Measurements from ENCODE around the gene RPS6KB1.
"Not testable (repeated sequence)": the region's sequence is repeated elsewhere in the genome, so short reads cannot be mapped to it uniquely, and the experiment has no call there.

Gene RPS6KB1

GRCh38 chr17:59892924-59893675 lies at the start of gene RPS6KB1, which contains the start of gene TUBD1:
TSS of gene RPS6KB1 (plus strand) at chr17:59893121. CDS start at chr17:59893185, 64 bp downstream.
TSS of gene TUBD1 (minus strand) at chr17:59892943. CDS start at chr17:59891002, 1,941 bp downstream.
- H3K9me3 Mint-ChIP-seq: no peaks in the 10 kb centered on the region
- no peaks in the 10 kb centered on the region for H3K27me3 Mint-ChIP-seq
- H3K4me3 Mint-ChIP-seq: peak within 1 kb of the TSS; percentile 99
- peak within 1 kb of the TSS; percentile 99 for H3K27ac Mint-ChIP-seq
- peaks cover 13% of the 10 kb centered on the region for H3K36me3 Mint-ChIP-seq
- peaks cover 65% of the 10 kb centered on the region for H3K4me1 Mint-ChIP-seq

- Mint-ChIP-seq H3K27ac (peak overlapping the region; percentile 95), H3K4me1 (peaks cover 73% of the 10 kb centered on the region), H3K27me3 (no peaks in the 10 kb centered on the region), H3K9me3 (no peaks in the 10 kb centered on the region), H3K4me3 (peak overlapping the region; percentile 85), H3K36me3 (peaks cover 25% of the 10 kb centered on the region)
Observed at GRCh38 chr17:59844884-59845594, 47.9 kb upstream of the RPS6KB1 start.

- Mint-ChIP-seq H3K36me3 (peaks cover 18% of the 10 kb centered on the region), H3K4me1 (peaks cover 69% of the 10 kb centered on the region), H3K9me3 (no peaks in the 10 kb centered on the region), H3K4me3 (peak overlapping the region; percentile 85), H3K27ac (peak overlapping the region; percentile 95), H3K27me3 (no peaks in the 10 kb centered on the region)
Observed at GRCh38 chr17:59845595-59846393, 47.1 kb upstream of the RPS6KB1 start.

GRCh38 chr17:59846394-59847165 lies 46.3 kb upstream of the RPS6KB1 start:
- H3K4me1 Mint-ChIP-seq: peaks cover 64% of the 10 kb centered on the region
- H3K9me3 Mint-ChIP-seq: no peaks in the 10 kb centered on the region
- peak overlapping the region; percentile 85 for H3K4me3 Mint-ChIP-seq
- peaks cover 10% of the 10 kb centered on the region for H3K36me3 Mint-ChIP-seq
- H3K27me3 Mint-ChIP-seq: no peaks in the 10 kb centered on the region
- H3K27ac Mint-ChIP-seq: peak overlapping the region; percentile 95

- H3K36me3 Mint-ChIP-seq: peaks cover 3% of the 10 kb centered on the region
- no peak overlapping the region for H3K4me3 Mint-ChIP-seq
- H3K4me1 Mint-ChIP-seq: peaks cover 71% of the 10 kb centered on the region
- H3K27me3 Mint-ChIP-seq: no peaks in the 10 kb centered on the region
- H3K9me3 Mint-ChIP-seq: no peaks in the 10 kb centered on the region
- peak overlapping the region; percentile 12 for H3K27ac Mint-ChIP-seq
Observed at GRCh38 chr17:59848385-59848668, 44.6 kb upstream of the RPS6KB1 start.

- Mint-ChIP-seq H3K4me3 (peak overlapping the region; percentile 77), H3K36me3 (peaks cover 3% of the 10 kb centered on the region), H3K4me1 (peaks cover 71% of the 10 kb centered on the region), H3K27ac (peak overlapping the region; percentile 95), H3K27me3 (no peaks in the 10 kb centered on the region), H3K9me3 (no peaks in the 10 kb centered on the region)
Observed at GRCh38 chr17:59848778-59849177, 44.1 kb upstream of the RPS6KB1 start.

- not testable (repeated sequence) for H3K27ac Mint-ChIP-seq, H3K36me3 Mint-ChIP-seq, H3K27me3 Mint-ChIP-seq, H3K4me3 Mint-ChIP-seq, H3K9me3 Mint-ChIP-seq
- H3K4me1 Mint-ChIP-seq: peaks cover 60% of the 10 kb centered on the region
Observed at GRCh38 chr17:59850311-59850710, 42.6 kb upstream of the RPS6KB1 start.

GRCh38 chr17:59851439-59852375 lies 41.2 kb upstream of the RPS6KB1 start:
- peaks cover 55% of the 10 kb centered on the region for H3K4me1 Mint-ChIP-seq
- H3K9me3 Mint-ChIP-seq: no peaks in the 10 kb centered on the region
- H3K27me3 Mint-ChIP-seq: no peaks in the 10 kb centered on the region
- peak overlapping the region; percentile 84 for H3K27ac Mint-ChIP-seq
- H3K4me3 Mint-ChIP-seq: peak overlapping the region; percentile 42
- peaks cover 3% of the 10 kb centered on the region for H3K36me3 Mint-ChIP-seq

GRCh38 chr17:59852847-59853167 lies 40.1 kb upstream of the RPS6KB1 start:
- H3K9me3 Mint-ChIP-seq, H3K36me3 Mint-ChIP-seq, H3K27me3 Mint-ChIP-seq: not testable (repeated sequence)
- Mint-ChIP-seq H3K27ac (peak overlapping the region; percentile 89), H3K4me3 (peak overlapping the region; percentile 16), H3K4me1 (peaks cover 52% of the 10 kb centered on the region)

- peak overlapping the region; percentile 16 for H3K4me3 Mint-ChIP-seq
- H3K27ac Mint-ChIP-seq: peak overlapping the region; percentile 89
- H3K9me3 Mint-ChIP-seq: no peaks in the 10 kb centered on the region
Observed at GRCh38 chr17:59853168-59853918, 39.6 kb upstream of the RPS6KB1 start.

GRCh38 chr17:59853919-59854729 lies 38.8 kb upstream of the RPS6KB1 start:
- peaks cover 52% of the 10 kb centered on the region for H3K4me1 Mint-ChIP-seq

More at GRCh38 chr17:59853168-59853918, 39.6 kb upstream of the RPS6KB1 start:
- Mint-ChIP-seq H3K36me3 (peaks cover 3% of the 10 kb centered on the region), H3K27me3 (no peaks in the 10 kb centered on the region), H3K4me1 (peaks cover 54% of the 10 kb centered on the region)

GRCh38 chr17:59856859-59857794 lies 35.8 kb upstream of the RPS6KB1 start:
- peak overlapping the region; percentile 38 for H3K27ac Mint-ChIP-seq
- no peaks in the 10 kb centered on the region for H3K27me3 Mint-ChIP-seq
- H3K4me1 Mint-ChIP-seq: peaks cover 46% of the 10 kb centered on the region
- H3K36me3 Mint-ChIP-seq: peaks cover 5% of the 10 kb centered on the region
- H3K9me3 Mint-ChIP-seq: no peaks in the 10 kb centered on the region
- H3K4me3 Mint-ChIP-seq: no peak overlapping the region

More at GRCh38 chr17:59853919-59854729, 38.8 kb upstream of the RPS6KB1 start:
- H3K27ac Mint-ChIP-seq, H3K36me3 Mint-ChIP-seq, H3K4me3 Mint-ChIP-seq, H3K9me3 Mint-ChIP-seq, H3K27me3 Mint-ChIP-seq: not testable (repeated sequence)

Measured in activated naive CD4-positive, alpha-beta T cell treated with anti-CD3 and anti-CD28 coated beads, Interleukin-2, amount 50 U/mL, for 24 hours (primary cell).